ENCODE measurements around the gene RALGAPB. TPM values are rescaled to one million over a fixed set of nuclear protein-coding genes. Genes with fewer than 3 reads are reported as not detected.

The RALGAPB gene
- polyA plus RNA-seq, 1 of the 3 experiments (the other 2 are of a cell fraction): 10.8 TPM

DNA sequence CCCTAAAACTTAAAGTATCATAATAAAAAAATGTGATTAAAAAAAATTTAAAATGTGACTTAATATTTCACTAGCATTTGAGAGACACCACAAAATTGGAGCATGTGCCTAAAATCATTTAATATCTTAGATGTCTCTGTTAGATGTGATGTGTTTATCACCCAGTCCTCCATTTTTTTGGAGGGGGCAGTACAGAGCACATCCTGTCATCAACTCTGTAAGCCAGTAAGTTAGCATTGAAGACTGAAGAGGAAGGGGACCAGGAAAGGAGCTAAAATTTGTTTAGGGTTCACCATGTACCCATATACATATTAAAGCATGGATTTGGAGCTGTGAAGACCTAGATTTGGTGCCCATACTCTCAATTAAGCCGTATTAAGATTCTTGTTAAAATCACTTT is 77.6 kb downstream of the RALGAPB start:
- Histone ChIP-seq H3K4me1 (ENCODE audit: control insufficient read depth in 1 of 2, insufficient read depth in 2 of 2, low read depth in 1 of 2, low read length in 1 of 2) (no peaks in the 10 kb centered on the region), H3K79me2 (ENCODE audit: insufficient read depth) (no peaks in the 10 kb centered on the region), H2AFZ (ENCODE audit: low read depth) (no peak overlapping the region), H3K9me2 (no peaks in the 10 kb centered on the region), H4K20me1 (ENCODE audit: insufficient read depth) (no peaks in the 10 kb centered on the region), H3K4me3 (ENCODE audit: low read depth in 2 of 2, low read length in 1 of 2) (no peak overlapping the region), H3K9ac (no peak overlapping the region), H3K27me3 (ENCODE audit: insufficient read depth) (no peaks in the 10 kb centered on the region), H3K4me2 (no peak overlapping the region), H3K9me3 (no peaks in the 10 kb centered on the region), H3K36me3 (replicated peaks in 1 of 2; ENCODE audit: control insufficient read depth in 1 of 2, insufficient read depth in 2 of 2, low read length in 1 of 2) (peaks cover 81 to 86% of the 10 kb centered on the region in 2 experiments), H3F3A (replicated peaks; ENCODE audit: insufficient read depth) (no peaks in the 10 kb centered on the region), H3K27ac (ENCODE audit: low read depth in 2 of 2, low read length in 1 of 2) (no peak overlapping the region)
- POLR2A ChIA-PET: no interaction called here
- CTCF ChIA-PET: interaction anchor here (0.7 to 1.3 kb wide), 2 partner anchors 20 to 59 kb away, joined by 3 to 4 read pairs; no protein-coding TSS in a partner anchor
- TF ChIP-seq MEF2A (IDR thresholded peaks at IDR 0.05; ENCODE audit: borderline replicate concordance, low read depth) (no peak), RCOR1 (IDR thresholded peaks at IDR 0.05; ENCODE audit: low read length) (no peak), ELF1 (IDR thresholded peaks at IDR 0.05) (no peak), RXRA (IDR thresholded peaks at IDR 0.05; ENCODE audit: borderline replicate concordance, low read depth) (no peak), MAX (IDR thresholded peaks at IDR 0.05; ENCODE audit: low read depth) (no peak), SMC3 (IDR thresholded peaks at IDR 0.05; ENCODE audit: low read depth, low read length) (no peak), ZBTB33 (IDR thresholded peaks at IDR 0.05; ENCODE audit: borderline replicate concordance, low read depth) (no peak), MXI1 (IDR thresholded peaks at IDR 0.05; ENCODE audit: low read depth, low read length) (no peak), NFIC (IDR thresholded peaks at IDR 0.05; ENCODE audit: borderline replicate concordance) (no peak), NRF1 (IDR thresholded peaks at IDR 0.05; ENCODE audit: low read depth, low read length) (no peak), SIN3A (IDR thresholded peaks at IDR 0.05; ENCODE audit: borderline replicate concordance, low read depth, low read length) (no peak), CHD2 (IDR thresholded peaks at IDR 0.05; ENCODE audit: low read length, partially characterized antibody) (no peak), TAF1 (IDR thresholded peaks at IDR 0.05; ENCODE audit: borderline replicate concordance, low read depth, low read length) (no peak), GATA2 (CRISPR knock-in tag; IDR thresholded peaks at IDR 0.05) (no peak), EP300 (IDR thresholded peaks at IDR 0.05; ENCODE audit: borderline replicate concordance in 1 of 2, low read depth in 1 of 2, low read length in 1 of 2) (no peak), FOXJ3 (CRISPR knock-in tag; IDR thresholded peaks at IDR 0.05) (no peak), PBX3 (IDR thresholded peaks at IDR 0.05) (no peak)
- TF ChIP-seq, protein P1, sequence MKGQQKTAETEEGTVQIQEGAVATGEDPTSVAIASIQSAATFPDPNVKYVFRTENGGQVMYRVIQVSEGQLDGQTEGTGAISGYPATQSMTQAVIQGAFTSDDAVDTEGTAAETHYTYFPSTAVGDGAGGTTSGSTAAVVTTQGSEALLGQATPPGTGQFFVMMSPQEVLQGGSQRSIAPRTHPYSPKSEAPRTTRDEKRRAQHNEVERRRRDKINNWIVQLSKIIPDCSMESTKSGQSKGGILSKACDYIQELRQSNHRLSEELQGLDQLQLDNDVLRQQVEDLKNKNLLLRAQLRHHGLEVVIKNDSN (IDR thresholded peaks at IDR 0.05; ENCODE audit: borderline replicate concordance, low read depth): no peak
- TF ChIP-seq, protein P2, sequence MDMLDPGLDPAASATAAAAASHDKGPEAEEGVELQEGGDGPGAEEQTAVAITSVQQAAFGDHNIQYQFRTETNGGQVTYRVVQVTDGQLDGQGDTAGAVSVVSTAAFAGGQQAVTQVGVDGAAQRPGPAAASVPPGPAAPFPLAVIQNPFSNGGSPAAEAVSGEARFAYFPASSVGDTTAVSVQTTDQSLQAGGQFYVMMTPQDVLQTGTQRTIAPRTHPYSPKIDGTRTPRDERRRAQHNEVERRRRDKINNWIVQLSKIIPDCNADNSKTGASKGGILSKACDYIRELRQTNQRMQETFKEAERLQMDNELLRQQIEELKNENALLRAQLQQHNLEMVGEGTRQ (IDR thresholded peaks at IDR 0.05; ENCODE audit: borderline replicate concordance, low read depth, low read length): no peak
- TF ChIP-seq, protein P3, sequence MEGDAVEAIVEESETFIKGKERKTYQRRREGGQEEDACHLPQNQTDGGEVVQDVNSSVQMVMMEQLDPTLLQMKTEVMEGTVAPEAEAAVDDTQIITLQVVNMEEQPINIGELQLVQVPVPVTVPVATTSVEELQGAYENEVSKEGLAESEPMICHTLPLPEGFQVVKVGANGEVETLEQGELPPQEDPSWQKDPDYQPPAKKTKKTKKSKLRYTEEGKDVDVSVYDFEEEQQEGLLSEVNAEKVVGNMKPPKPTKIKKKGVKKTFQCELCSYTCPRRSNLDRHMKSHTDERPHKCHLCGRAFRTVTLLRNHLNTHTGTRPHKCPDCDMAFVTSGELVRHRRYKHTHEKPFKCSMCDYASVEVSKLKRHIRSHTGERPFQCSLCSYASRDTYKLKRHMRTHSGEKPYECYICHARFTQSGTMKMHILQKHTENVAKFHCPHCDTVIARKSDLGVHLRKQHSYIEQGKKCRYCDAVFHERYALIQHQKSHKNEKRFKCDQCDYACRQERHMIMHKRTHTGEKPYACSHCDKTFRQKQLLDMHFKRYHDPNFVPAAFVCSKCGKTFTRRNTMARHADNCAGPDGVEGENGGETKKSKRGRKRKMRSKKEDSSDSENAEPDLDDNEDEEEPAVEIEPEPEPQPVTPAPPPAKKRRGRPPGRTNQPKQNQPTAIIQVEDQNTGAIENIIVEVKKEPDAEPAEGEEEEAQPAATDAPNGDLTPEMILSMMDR (IDR thresholded peaks at IDR 0.05): no peak; the same call in 1 of the 2 replicates
- DNase-seq: no peak
- 100% methylated on average over 1 of the region's 1 CpG for WGBS (ENCODE audit: low lambda C conversion rate)

All from SK-N-SH (cell line).